Activated naive CD8-positive, alpha-beta T cell (primary cell): ENCODE results near the gene MARS1.

Experiments
- H3K27ac Mint-ChIP-seq: one replicate; pipeline ENCODE4 v1.8.0; 2021; ENCODE audit warnings: mixed read lengths
- H3K27me3 Mint-ChIP-seq: one replicate; pipeline ENCODE4 v1.8.0; 2021; ENCODE audit warnings: mixed read lengths
- H3K36me3 Mint-ChIP-seq: one replicate; pipeline ENCODE4 v1.8.0; 2021; ENCODE audit warnings: mixed read lengths
- H3K4me1 Mint-ChIP-seq: one replicate; pipeline ENCODE4 v1.8.0; 2021; ENCODE audit warnings: low read depth, mixed read lengths
- H3K4me3 Mint-ChIP-seq: one replicate; pipeline ENCODE4 v1.8.0; 2021; ENCODE audit warnings: mild to moderate bottlenecking, mixed read lengths
- H3K9me3 Mint-ChIP-seq: one replicate; pipeline ENCODE4 v1.8.0; 2021; ENCODE audit warnings: low read depth, mixed read lengths

Gene MARS1

DNA sequence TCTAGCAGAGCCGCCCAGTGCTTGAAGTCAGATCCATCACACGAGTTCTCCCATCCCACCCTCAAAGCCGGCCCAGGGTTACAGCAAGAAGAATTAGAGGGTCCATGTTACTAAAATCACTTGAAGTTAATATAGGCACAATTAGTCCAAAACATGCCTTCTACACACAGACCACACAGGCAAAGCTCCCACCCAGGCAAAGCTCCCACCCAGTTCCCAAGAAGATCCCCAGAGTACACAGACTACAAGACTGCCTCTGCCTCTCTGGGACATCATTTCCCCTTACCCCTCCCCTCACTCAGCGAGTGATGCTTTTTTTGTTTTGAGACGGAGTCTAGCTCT, 25.0 kb upstream of the MARS1 start:
- Mint-ChIP-seq H3K4me1 (peaks cover 31% of the 10 kb centered on the region), H3K27me3 (no peaks in the 10 kb centered on the region), H3K4me3 (peak overlapping the region; percentile 96), H3K9me3 (no peaks in the 10 kb centered on the region), H3K27ac (peak overlapping the region; percentile 85), H3K36me3 (peaks cover 3% of the 10 kb centered on the region)

DNA sequence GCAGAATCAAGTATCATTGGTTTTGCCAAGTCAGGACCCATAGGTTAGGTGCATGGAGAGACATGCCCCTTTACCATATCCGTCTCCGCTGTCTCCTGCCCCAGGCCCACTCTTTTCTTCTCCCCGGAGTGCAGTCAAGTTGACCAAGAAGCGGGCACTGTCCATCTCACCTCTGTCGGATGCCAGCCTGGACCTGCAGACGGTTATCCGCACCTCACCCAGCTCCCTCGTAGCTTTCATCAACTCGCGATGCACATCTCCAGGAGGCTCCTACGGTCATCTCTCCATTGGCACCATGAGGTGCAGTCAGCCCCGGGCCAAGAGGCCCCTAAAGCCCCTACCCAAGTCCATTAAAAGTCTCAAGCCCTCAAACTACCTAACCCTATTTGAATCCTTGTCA, 23.3 kb upstream of the MARS1 start:
- Mint-ChIP-seq H3K4me1 (peaks cover 18% of the 10 kb centered on the region), H3K27ac (no peak overlapping the region), H3K4me3 (no peak overlapping the region), H3K36me3 (peaks cover 8% of the 10 kb centered on the region), H3K27me3 (no peaks in the 10 kb centered on the region), H3K9me3 (no peaks in the 10 kb centered on the region)

DNA sequence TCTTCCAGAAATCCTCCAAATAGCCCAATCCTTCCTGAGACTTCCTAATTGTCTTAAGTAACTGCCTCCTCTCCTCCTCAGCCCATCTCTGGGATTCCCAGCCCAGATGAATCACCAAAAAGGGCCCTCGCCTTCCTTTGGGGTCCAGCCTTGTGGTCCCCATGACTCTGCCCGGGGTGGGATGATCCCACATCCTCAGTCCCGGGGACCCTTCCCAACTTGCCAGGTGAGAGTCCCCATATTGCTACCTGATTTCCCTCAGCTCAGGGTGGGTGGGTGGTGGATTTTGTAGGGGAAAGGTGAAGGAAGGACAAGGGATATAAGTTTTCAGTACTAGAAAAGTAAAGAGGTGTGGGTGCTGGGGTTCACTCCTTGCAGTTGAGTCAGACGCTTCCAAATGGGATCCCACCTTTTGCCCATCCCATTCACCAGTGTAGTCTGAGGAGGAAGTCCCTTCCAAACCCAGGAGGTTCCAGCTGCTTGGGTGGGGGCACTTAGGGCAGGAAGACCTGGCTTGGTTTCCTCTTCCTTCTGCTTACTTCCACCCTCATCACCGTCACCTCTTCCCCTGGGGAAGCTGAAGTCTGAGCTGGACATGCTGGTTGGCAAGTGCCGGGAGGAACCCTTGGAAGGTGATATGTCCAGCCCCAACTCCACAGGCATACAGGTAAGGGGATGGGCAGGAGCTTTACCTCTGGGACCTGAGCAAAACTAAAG, 22.7 kb upstream of the MARS1 start:
- H3K4me3 Mint-ChIP-seq, result no peak overlapping the region
- H3K9me3 Mint-ChIP-seq, result no peaks in the 10 kb centered on the region
- no peak overlapping the region for H3K27ac Mint-ChIP-seq
- H3K36me3 Mint-ChIP-seq, result peaks cover 8% of the 10 kb centered on the region
- no peaks in the 10 kb centered on the region for H3K27me3 Mint-ChIP-seq
- H3K4me1 Mint-ChIP-seq, result peaks cover 20% of the 10 kb centered on the region

DNA sequence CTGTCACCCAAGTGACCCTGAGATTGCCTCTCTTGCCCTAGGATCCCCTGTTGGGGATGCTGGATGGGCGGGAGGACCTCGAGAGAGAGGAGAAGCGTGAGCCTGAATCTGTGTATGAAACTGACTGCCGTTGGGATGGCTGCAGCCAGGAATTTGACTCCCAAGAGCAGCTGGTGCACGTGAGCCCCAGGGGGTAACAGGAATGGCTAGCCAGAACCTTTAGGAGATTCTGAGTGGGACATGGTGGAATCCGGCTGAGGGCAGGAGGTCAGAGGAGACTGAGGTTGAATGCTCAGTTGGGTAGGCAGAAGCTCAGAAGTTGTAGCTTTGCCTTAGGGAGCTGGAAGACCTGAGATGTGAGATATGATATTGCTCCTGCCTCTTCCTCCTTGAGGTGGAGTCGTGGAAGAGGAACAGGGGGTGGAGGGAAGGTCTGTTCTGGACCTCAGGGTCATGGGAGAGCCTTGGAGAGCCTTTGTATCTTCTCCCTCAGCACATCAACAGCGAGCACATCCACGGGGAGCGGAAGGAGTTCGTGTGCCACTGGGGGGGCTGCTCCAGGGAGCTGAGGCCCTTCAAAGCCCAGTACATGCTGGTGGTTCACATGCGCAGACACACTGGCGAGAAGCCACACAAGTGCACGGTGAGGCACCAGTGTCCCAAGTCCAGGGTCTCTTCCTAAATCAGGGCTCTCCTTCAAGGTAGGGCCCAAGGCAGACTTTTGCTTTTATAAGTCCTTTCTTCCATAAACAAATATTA, 21.9 kb upstream of the MARS1 start:
- peaks cover 8% of the 10 kb centered on the region for H3K36me3 Mint-ChIP-seq
- no peaks in the 10 kb centered on the region for H3K9me3 Mint-ChIP-seq
- no peak overlapping the region for H3K27ac Mint-ChIP-seq
- H3K4me1 Mint-ChIP-seq, result peaks cover 15% of the 10 kb centered on the region
- H3K27me3 Mint-ChIP-seq, result no peaks in the 10 kb centered on the region
- H3K4me3 Mint-ChIP-seq, result no peak overlapping the region

DNA sequence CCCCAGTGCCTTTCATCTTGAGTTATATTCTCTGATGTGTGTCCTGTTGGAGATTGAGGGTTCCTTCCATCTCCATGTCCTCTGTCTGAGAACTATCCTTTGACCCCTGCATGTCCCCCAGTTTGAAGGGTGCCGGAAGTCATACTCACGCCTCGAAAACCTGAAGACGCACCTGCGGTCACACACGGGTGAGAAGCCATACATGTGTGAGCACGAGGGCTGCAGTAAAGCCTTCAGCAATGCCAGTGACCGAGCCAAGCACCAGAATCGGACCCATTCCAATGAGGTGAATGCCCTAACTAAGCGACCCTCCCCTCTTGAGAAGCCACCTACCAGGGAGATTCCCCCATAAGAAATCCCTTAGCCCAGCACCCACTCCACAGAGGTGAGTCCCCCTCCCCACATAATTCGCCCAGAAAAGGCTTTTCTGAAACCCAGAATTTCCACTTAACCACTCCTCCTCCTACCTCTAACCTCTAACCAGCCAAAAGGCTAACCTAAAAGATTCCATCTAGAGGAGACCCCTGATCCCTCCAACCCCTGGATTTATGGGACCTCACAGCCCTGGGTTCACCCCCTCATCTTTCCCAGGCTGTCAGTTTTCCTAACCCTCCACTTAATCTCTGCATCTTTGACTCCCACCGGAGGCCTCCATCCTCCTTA, 20.5 kb upstream of the MARS1 start:
- Mint-ChIP-seq H3K9me3 (no peaks in the 10 kb centered on the region), H3K27ac (peak overlapping the region; percentile 29), H3K4me3 (no peak overlapping the region), H3K27me3 (no peaks in the 10 kb centered on the region), H3K4me1 (peaks cover 15% of the 10 kb centered on the region), H3K36me3 (peaks cover 8% of the 10 kb centered on the region)

DNA sequence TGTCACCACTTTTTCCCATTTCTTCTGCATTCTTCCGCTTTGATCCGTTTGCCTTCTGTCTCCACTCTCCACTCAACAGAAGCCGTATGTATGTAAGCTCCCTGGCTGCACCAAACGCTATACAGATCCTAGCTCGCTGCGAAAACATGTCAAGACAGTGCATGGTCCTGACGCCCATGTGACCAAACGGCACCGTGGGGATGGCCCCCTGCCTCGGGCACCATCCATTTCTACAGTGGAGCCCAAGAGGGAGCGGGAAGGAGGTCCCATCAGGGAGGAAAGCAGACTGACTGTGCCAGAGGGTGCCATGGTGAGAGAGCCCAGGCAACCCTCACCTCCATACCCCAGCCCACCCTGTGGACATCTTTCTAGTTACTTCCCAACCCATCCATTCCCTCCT, 20.0 kb upstream of the MARS1 start:
- no peaks in the 10 kb centered on the region for H3K27me3 Mint-ChIP-seq
- no peaks in the 10 kb centered on the region for H3K9me3 Mint-ChIP-seq
- H3K4me3 Mint-ChIP-seq, result no peak overlapping the region
- peaks cover 8% of the 10 kb centered on the region for H3K36me3 Mint-ChIP-seq
- H3K4me1 Mint-ChIP-seq, result peaks cover 16% of the 10 kb centered on the region
- peak overlapping the region; percentile 29 for H3K27ac Mint-ChIP-seq

DNA sequence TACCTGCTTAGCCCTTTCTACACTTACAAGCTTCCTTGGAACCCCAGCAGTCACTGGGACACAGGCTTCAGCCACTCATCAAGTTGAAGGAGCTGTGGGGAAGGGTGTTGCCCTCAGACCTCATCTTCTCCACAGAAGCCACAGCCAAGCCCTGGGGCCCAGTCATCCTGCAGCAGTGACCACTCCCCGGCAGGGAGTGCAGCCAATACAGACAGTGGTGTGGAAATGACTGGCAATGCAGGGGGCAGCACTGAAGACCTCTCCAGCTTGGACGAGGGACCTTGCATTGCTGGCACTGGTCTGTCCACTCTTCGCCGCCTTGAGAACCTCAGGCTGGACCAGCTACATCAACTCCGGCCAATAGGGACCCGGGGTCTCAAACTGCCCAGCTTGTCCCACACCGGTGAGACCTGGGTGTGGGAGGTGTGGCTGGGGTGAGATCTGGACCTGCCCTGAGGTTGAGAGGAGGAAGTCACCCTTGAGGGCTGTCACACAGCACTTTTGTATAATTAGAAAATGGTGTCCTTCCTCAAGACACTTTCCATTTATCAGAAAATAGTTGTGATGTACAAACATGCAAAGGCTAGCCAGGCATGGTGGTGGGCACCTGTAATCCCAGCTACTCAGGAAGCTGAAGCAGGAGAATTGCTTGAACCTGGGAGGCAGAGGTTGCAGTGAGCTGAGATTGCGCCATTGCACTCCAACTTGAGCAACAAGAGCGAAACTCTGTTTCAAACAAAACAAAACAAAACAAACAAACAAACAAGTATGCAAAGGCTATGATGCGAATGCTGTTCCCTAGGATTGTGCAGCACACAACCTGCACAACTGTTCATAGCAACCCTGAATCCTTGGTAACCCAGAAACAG, 18.3 kb upstream of the MARS1 start:
- Mint-ChIP-seq H3K4me3 (no peak overlapping the region), H3K36me3 (peaks cover 14% of the 10 kb centered on the region), H3K27me3 (no peaks in the 10 kb centered on the region), H3K27ac (peak overlapping the region; percentile 41), H3K9me3 (no peaks in the 10 kb centered on the region), H3K4me1 (peaks cover 26% of the 10 kb centered on the region)

DNA sequence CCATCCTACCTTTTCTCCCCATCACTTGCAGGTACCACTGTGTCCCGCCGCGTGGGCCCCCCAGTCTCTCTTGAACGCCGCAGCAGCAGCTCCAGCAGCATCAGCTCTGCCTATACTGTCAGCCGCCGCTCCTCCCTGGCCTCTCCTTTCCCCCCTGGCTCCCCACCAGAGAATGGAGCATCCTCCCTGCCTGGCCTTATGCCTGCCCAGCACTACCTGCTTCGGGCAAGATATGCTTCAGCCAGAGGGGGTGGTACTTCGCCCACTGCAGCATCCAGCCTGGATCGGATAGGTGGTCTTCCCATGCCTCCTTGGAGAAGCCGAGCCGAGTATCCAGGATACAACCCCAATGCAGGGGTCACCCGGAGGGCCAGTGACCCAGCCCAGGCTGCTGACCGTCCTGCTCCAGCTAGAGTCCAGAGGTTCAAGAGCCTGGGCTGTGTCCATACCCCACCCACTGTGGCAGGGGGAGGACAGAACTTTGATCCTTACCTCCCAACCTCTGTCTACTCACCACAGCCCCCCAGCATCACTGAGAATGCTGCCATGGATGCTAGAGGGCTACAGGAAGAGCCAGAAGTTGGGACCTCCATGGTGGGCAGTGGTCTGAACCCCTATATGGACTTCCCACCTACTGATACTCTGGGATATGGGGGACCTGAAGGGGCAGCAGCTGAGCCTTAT, 17.4 kb upstream of the MARS1 start:
- Mint-ChIP-seq H3K36me3 (peaks cover 16% of the 10 kb centered on the region), H3K9me3 (no peaks in the 10 kb centered on the region), H3K27me3 (no peaks in the 10 kb centered on the region), H3K27ac (no peak overlapping the region), H3K4me1 (peaks cover 32% of the 10 kb centered on the region), H3K4me3 (no peak overlapping the region)

DNA sequence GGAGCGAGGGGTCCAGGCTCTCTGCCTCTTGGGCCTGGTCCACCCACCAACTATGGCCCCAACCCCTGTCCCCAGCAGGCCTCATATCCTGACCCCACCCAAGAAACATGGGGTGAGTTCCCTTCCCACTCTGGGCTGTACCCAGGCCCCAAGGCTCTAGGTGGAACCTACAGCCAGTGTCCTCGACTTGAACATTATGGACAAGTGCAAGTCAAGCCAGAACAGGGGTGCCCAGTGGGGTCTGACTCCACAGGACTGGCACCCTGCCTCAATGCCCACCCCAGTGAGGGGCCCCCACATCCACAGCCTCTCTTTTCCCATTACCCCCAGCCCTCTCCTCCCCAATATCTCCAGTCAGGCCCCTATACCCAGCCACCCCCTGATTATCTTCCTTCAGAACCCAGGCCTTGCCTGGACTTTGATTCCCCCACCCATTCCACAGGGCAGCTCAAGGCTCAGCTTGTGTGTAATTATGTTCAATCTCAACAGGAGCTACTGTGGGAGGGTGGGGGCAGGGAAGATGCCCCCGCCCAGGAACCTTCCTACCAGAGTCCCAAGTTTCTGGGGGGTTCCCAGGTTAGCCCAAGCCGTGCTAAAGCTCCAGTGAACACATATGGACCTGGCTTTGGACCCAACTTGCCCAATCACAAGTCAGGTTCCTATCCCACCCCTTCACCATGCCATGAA, 16.8 kb upstream of the MARS1 start:
- H3K36me3 Mint-ChIP-seq, result peaks cover 16% of the 10 kb centered on the region

DNA sequence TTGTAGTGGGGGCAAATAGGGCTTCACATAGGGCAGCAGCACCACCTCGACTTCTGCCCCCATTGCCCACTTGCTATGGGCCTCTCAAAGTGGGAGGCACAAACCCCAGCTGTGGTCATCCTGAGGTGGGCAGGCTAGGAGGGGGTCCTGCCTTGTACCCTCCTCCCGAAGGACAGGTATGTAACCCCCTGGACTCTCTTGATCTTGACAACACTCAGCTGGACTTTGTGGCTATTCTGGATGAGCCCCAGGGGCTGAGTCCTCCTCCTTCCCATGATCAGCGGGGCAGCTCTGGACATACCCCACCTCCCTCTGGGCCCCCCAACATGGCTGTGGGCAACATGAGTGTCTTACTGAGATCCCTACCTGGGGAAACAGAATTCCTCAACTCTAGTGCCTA, 16.2 kb upstream of the MARS1 start:
- Mint-ChIP-seq H3K36me3 (peaks cover 16% of the 10 kb centered on the region), H3K4me1 (peaks cover 41% of the 10 kb centered on the region), H3K27ac (no peak overlapping the region), H3K9me3 (no peaks in the 10 kb centered on the region), H3K27me3 (no peaks in the 10 kb centered on the region), H3K4me3 (no peak overlapping the region)

More for the DNA sequence above, 16.8 kb upstream of the MARS1 start:
- Mint-ChIP-seq H3K4me1 (peaks cover 35% of the 10 kb centered on the region), H3K9me3 (no peaks in the 10 kb centered on the region), H3K27me3 (no peaks in the 10 kb centered on the region), H3K4me3 (no peak overlapping the region), H3K27ac (no peak overlapping the region)

DNA sequence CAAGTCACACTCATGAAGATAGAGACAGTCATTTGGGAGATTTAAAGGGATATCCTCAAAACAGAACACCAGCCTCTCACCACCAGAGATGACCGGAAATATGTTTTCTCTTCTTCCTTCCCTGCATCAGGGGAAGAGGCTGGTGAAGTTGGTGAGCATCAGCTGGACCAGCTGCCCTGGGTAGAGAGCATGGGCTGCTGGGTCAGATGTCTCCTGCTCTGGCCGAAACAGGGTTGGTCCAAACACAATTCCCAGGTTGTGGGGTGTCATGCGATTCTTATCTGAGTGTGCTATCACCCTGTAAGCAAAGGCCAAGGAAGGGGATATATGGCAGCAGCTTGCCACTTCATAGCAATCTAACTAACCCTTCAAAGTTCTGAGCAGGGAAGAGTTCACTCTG, 15.5 kb upstream of the MARS1 start:
- H3K27ac Mint-ChIP-seq, result peak overlapping the region; percentile 58
- peaks cover 47% of the 10 kb centered on the region for H3K4me1 Mint-ChIP-seq
- H3K4me3 Mint-ChIP-seq, result no peak overlapping the region
- H3K27me3 Mint-ChIP-seq, result no peaks in the 10 kb centered on the region
- peaks cover 13% of the 10 kb centered on the region for H3K36me3 Mint-ChIP-seq
- no peaks in the 10 kb centered on the region for H3K9me3 Mint-ChIP-seq

DNA sequence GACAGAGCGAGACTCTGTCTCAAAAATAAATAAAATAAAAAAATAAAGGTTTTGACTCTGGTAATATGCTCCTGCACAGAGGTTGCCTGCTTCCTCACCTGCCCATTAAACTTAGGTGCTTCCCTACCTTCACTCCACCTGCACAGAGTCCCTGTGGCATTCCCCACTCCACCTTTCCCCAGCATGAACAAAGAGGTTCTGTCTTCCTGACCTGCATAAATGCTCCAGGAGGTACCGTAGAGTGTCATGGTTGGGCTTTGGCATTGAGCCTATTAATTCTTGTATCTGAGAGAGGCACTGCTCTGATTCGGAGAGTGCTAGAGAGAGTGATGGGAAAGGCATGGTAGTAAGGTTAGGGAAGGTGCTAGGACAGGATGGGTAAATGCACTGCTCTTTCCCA, 14.5 kb upstream of the MARS1 start:
- H3K27ac Mint-ChIP-seq, result peak overlapping the region; percentile 90
- no peaks in the 10 kb centered on the region for H3K9me3 Mint-ChIP-seq
- peak overlapping the region; percentile 88 for H3K4me3 Mint-ChIP-seq
- no peaks in the 10 kb centered on the region for H3K27me3 Mint-ChIP-seq
- H3K36me3 Mint-ChIP-seq, result peaks cover 9% of the 10 kb centered on the region
- peaks cover 55% of the 10 kb centered on the region for H3K4me1 Mint-ChIP-seq

DNA sequence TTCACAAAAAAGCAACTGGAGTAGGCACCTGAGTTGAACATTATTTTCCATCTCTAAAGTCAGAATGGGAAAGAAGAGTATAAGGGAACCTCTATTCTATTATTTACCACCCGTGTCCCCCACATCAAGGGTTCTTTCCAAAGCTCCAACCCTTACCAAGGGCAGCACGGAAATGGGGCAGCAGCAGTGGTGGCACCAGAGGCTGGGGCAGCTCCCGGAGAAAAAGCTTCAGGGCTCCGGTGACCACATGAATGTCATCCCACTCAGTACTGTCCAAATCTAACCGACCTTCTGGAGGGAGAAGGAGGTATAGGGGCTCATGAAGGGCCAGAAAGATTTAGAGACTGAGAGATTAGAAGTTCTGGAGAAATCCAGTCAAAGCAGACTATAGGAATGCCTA, 14.0 kb upstream of the MARS1 start:
- H3K4me3 Mint-ChIP-seq, result peak overlapping the region; percentile 88
- H3K4me1 Mint-ChIP-seq, result peaks cover 60% of the 10 kb centered on the region
- no peaks in the 10 kb centered on the region for H3K27me3 Mint-ChIP-seq
- H3K27ac Mint-ChIP-seq, result peak overlapping the region; percentile 90
- H3K36me3 Mint-ChIP-seq, result peaks cover 8% of the 10 kb centered on the region
- H3K9me3 Mint-ChIP-seq, result no peaks in the 10 kb centered on the region

DNA sequence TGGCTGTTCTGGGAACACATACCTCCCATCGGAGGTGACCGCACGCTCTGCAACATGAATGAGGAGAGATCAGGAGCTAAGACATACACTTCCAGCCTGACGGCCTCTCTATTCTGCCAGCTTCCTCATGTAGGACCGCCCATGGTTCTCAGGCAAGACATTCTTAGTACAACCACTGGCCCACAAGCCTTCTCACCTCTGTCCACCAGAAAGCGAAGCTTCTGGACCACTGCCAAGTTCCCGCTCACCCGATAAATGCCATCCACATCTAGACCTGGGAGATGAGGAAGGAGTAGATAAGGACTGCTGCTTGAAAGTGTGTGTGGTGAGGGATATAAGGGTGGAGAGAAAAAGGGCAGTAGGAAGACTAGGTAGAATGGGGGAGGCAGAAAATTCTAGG, 13.4 kb upstream of the MARS1 start:
- Mint-ChIP-seq H3K27me3 (no peaks in the 10 kb centered on the region), H3K9me3 (no peaks in the 10 kb centered on the region), H3K4me3 (peak overlapping the region; percentile 88), H3K4me1 (peaks cover 66% of the 10 kb centered on the region), H3K36me3 (peaks cover 8% of the 10 kb centered on the region), H3K27ac (peak overlapping the region; percentile 90)
